CD14-positive monocyte (primary cell): ENCODE results near the gene OAS1. TPM values are rescaled to one million over a fixed set of nuclear protein-coding genes. Genes with fewer than 3 reads are reported as not detected.
A peak's percentile ranks its signal among the peaks of the same experiment; 100 is the strongest.

Experiments
- DNase-seq, 3 donors: peaks; one replicate each; pipeline ENCODE4 v3.0.0-alpha.2; 2011 to 2022
- H2AFZ ChIP-seq: 2 replicates; pipeline ENCODE4 v1.6.0; 2012; ENCODE audit warnings: mild to moderate bottlenecking, low read depth, low read length, inconsistent platforms; ENCODE audit not compliant: insufficient read depth, poor library complexity, severe bottlenecking
- H3K27ac ChIP-seq, 2 donors: 1 replicate in 1 of 2; 2 replicates in 1 of 2; pipeline ENCODE4 v1.5.1; 2012 to 2013; ENCODE audit warnings: low read length in 2 of 2, control low read depth in 1 of 2, inconsistent platforms in 1 of 2, low read depth in 1 of 2, mild to moderate bottlenecking in 1 of 2
- H3K27me3 ChIP-seq, 2 donors: one replicate each; pipeline versions ENCODE4 v1.6.0 to v1.6.1; 2011 to 2013; ENCODE audit warnings: low read length in 2 of 2; ENCODE audit not compliant: control insufficient read depth in 2 of 2, insufficient read depth in 2 of 2
- H3K36me3 ChIP-seq, 2 donors: replicated peaks in 1 of 2; 1 replicate in 1 of 2; 2 replicates in 1 of 2; pipeline versions ENCODE4 v1.5.1 to v1.6.1; 2012 to 2013; ENCODE audit warnings: low read length in 2 of 2, control low read depth in 1 of 2, inconsistent platforms in 1 of 2, mild to moderate bottlenecking in 1 of 2; ENCODE audit not compliant: insufficient read depth in 2 of 2, control insufficient read depth in 1 of 2
- H3K4me1 ChIP-seq, 2 donors: 1 replicate in 1 of 2; 2 replicates in 1 of 2; pipeline versions ENCODE4 v1.5.1 to v1.6.1; 2012 to 2013; ENCODE audit warnings: low read length in 2 of 2, control low read depth in 1 of 2, inconsistent platforms in 1 of 2, mild to moderate bottlenecking in 1 of 2, moderate library complexity in 1 of 2; ENCODE audit not compliant: insufficient read depth in 2 of 2, control insufficient read depth in 1 of 2
- H3K4me2 ChIP-seq: replicated peaks from 2 replicates; pipeline ENCODE3; 2012; ENCODE audit warnings: low read length, moderate library complexity, mild to moderate bottlenecking; ENCODE audit not compliant: poor library complexity, severe bottlenecking; ENCODE audit errors: extremely low read depth
- H3K4me3 ChIP-seq, 3 experiments: fragments of 200-600 bp in 1 of 3; sonication (generic) in 1 of 3; replicated peaks in 1 of 3; 1 replicate in 2 of 3; 2 replicates in 1 of 3; pipeline ENCODE4 v1.5.1; 2011 to 2013; ENCODE audit warnings: low read length in 3 of 3, mild to moderate bottlenecking in 3 of 3, control low read depth in 2 of 3, low read depth in 2 of 3, inconsistent platforms in 1 of 3, moderate library complexity in 1 of 3
- H3K79me2 ChIP-seq: 2 replicates; pipeline ENCODE4 v1.6.0; 2012; ENCODE audit warnings: mild to moderate bottlenecking, control low read depth, inconsistent platforms, low read length, moderate library complexity; ENCODE audit not compliant: insufficient read depth
- H3K9ac ChIP-seq: 2 replicates; pipeline ENCODE4 v1.6.0; 2017; ENCODE audit warnings: low read length, mild to moderate bottlenecking; ENCODE audit not compliant: insufficient read depth, poor library complexity, severe bottlenecking
- H3K9me3 ChIP-seq, 2 donors: replicated peaks in 1 of 2; 1 replicate in 1 of 2; 2 replicates in 1 of 2; pipeline versions ENCODE4 v1.5.1 to v1.6.1; 2012 to 2013; ENCODE audit warnings: low read length in 2 of 2, control low read depth in 1 of 2; ENCODE audit not compliant: control insufficient read depth in 1 of 2, insufficient read depth in 1 of 2
- H4K20me1 ChIP-seq: 2 replicates; pipeline ENCODE4 v1.6.0; 2012; ENCODE audit warnings: mild to moderate bottlenecking, low read length, control low read depth, moderate library complexity; ENCODE audit not compliant: insufficient read depth
- H3K27ac Mint-ChIP-seq, 7 donors: one replicate each; pipeline ENCODE4 v1.8.0; 2020; ENCODE audit warnings: mild to moderate bottlenecking in 7 of 7, mixed read lengths in 7 of 7, moderate library complexity in 6 of 7, inconsistent platforms in 2 of 7
- H3K27me3 Mint-ChIP-seq, 3 donors: one replicate each; pipeline ENCODE4 v1.8.0; 2021 to 2022; ENCODE audit warnings: low read depth in 3 of 3, mild to moderate bottlenecking in 3 of 3, mixed read lengths in 3 of 3, moderate library complexity in 3 of 3, inconsistent platforms in 1 of 3
- H3K36me3 Mint-ChIP-seq, 2 donors: one replicate each; pipeline ENCODE4 v1.8.0; 2020; ENCODE audit warnings: mixed read lengths in 2 of 2, inconsistent platforms in 1 of 2, mild to moderate bottlenecking in 1 of 2
- H3K4me1 Mint-ChIP-seq: one replicate; pipeline ENCODE4 v1.8.0; 2020; ENCODE audit warnings: mild to moderate bottlenecking, mixed read lengths
- H3K4me3 Mint-ChIP-seq, 2 donors: one replicate each; pipeline ENCODE4 v1.8.0; 2020; ENCODE audit warnings: mild to moderate bottlenecking in 2 of 2, mixed read lengths in 2 of 2, moderate library complexity in 1 of 2
- H3K9me3 Mint-ChIP-seq, 7 donors: one replicate each; pipeline ENCODE4 v1.8.0; 2020 to 2022; ENCODE audit warnings: mixed read lengths in 7 of 7, mild to moderate bottlenecking in 6 of 7, moderate library complexity in 6 of 7, inconsistent platforms in 2 of 7
- WGBS: methylation state at CpG from one replicate; pipeline ENCODE4 v1.1.5; 2013; ENCODE audit warnings: missing lambda C conversion rate; ENCODE audit not compliant: insufficient coverage; 5-methylcytosine and 5-hydroxymethylcytosine counted together
- intact Hi-C, 2 donors: fragments of 100-400 bp; cut with micrococcal nuclease; formaldehyde crosslinking; loops; one replicate each; pipeline versions ENCODE4 v1.15.0 to v1.15.1; 2023
- polyA plus RNA-seq, 3 donors: library from polyadenylated mRNA; depleted of rRNA in 1 of 3; unstranded in 2 of 3; stranded (reverse) in 1 of 3; fragments of 300-500 nt in 2 of 3; fragments of >200 nt in 1 of 3; fragmentation: Illumina TruSeq in 2 of 3; gene quantifications; 1 replicate in 2 of 3; 2 replicates in 1 of 3; pipeline ENCODE4 v1.2.3, GENCODE V29; 2012 to 2021
- TF ChIP-seq, protein P1 (sequence below): fragments of 200-600 bp; IDR thresholded peaks from one replicate; pipeline ENCODE4 v1.8.0; 2022; ENCODE audit warnings: antibody characterized with exemption, mild to moderate bottlenecking

The OAS1 gene
- polyA plus RNA-seq, 3 donors, result 111 to 237 (median 237) TPM

DNA sequence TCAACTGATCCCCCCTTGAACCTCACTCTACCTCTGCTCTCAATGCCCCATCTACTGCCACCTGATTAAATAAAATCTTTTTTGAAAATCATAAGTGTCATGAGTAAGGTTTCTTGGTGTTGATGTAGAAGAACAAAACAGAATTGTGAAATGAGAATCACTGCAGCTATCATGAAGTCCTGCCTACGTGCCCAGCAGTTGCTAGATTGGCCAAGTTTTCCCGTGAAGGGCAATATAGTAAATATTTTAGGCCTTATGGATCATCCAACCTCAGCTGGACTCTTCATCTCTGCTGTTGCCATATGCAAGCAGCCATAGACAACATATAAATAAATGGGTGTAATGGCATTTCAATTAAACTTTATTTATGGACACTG is 26.4 kb downstream of the OAS1 start:
- Mint-ChIP-seq H3K4me3 (no peak overlapping the region), H3K36me3 (peaks cover 10 to 11% of the 10 kb centered on the region in 2 donors), H3K4me1 (peaks cover 11% of the 10 kb centered on the region), H3K27me3 (peaks cover 0 to 3% (median 0%) of the 10 kb centered on the region in 3 donors), H3K27ac (no peak overlapping the region), H3K9me3 (peaks cover 0 to 15% (median 4%) of the 10 kb centered on the region in 7 donors)
- intact Hi-C loops, result no loop called here
- Histone ChIP-seq H3K9ac (no peak overlapping the region), H3K27me3 (no peaks in the 10 kb centered on the region), H3K36me3 (peaks cover 0 to under 1% of the 10 kb centered on the region in 2 donors), H3K9me3 (no peaks in the 10 kb centered on the region), H4K20me1 (peaks cover 10% of the 10 kb centered on the region), H3K79me2 (no peaks in the 10 kb centered on the region), H3K4me3 (no peak overlapping the region), H3K4me2 (no peak overlapping the region), H3K27ac (no peak overlapping the region), H3K4me1 (peaks cover 0 to 4% of the 10 kb centered on the region in 2 donors), H2AFZ (no peak overlapping the region)
- DNase-seq, result no peak
- no CpG with 5 or more reads among the region's 2 CpGs for WGBS
- TF ChIP-seq, protein P1, sequence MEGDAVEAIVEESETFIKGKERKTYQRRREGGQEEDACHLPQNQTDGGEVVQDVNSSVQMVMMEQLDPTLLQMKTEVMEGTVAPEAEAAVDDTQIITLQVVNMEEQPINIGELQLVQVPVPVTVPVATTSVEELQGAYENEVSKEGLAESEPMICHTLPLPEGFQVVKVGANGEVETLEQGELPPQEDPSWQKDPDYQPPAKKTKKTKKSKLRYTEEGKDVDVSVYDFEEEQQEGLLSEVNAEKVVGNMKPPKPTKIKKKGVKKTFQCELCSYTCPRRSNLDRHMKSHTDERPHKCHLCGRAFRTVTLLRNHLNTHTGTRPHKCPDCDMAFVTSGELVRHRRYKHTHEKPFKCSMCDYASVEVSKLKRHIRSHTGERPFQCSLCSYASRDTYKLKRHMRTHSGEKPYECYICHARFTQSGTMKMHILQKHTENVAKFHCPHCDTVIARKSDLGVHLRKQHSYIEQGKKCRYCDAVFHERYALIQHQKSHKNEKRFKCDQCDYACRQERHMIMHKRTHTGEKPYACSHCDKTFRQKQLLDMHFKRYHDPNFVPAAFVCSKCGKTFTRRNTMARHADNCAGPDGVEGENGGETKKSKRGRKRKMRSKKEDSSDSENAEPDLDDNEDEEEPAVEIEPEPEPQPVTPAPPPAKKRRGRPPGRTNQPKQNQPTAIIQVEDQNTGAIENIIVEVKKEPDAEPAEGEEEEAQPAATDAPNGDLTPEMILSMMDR, result no peak

DNA sequence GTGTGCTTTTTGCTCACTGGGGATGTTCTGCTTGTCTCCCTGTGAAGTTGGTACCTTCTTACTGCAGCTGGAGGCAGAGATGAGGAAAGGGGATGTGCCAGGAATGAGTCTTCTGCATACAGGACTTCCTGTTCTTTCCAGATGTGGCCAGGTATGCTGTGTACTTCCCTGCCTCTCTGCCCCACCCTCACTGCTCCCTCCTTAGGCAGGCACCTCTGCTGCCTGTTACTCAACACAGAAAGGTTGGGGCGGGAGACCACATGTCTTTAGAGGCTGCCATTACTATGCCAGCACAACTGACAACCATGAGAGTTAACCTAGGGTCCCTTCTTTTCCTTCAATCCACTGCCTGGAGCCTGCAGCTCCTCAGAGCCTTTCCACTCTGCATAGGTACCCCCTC is 29.5 kb downstream of the OAS1 start:
- H3K36me3 ChIP-seq, result peaks cover 0 to 1% of the 10 kb centered on the region in 2 donors
- H3K79me2 ChIP-seq, result peaks cover 4% of the 10 kb centered on the region
- H3K9me3 ChIP-seq, result no peaks in the 10 kb centered on the region
- no peak overlapping the region for H3K4me2 ChIP-seq
- no peak for DNase-seq
- no peak overlapping the region for H3K9ac ChIP-seq
- intact Hi-C loops, result no loop called here
- no peak overlapping the region for H3K27ac ChIP-seq
- peaks cover 28% of the 10 kb centered on the region for H3K4me1 Mint-ChIP-seq
- 89% methylated on average over 1 of the region's 1 CpG for WGBS
- peaks cover 0 to 3% (median 0%) of the 10 kb centered on the region in 3 donors for H3K27me3 Mint-ChIP-seq
- TF ChIP-seq, protein P1, result no peak
- H3K4me1 ChIP-seq, result peaks cover 22 to 24% of the 10 kb centered on the region in 2 donors
- peaks cover 12% of the 10 kb centered on the region for H4K20me1 ChIP-seq
- H2AFZ ChIP-seq, result no peak overlapping the region
- H3K4me3 ChIP-seq, result no peak overlapping the region
- H3K4me3 Mint-ChIP-seq, result no peak overlapping the region
- peaks cover under 1 to 5% of the 10 kb centered on the region in 2 donors for H3K36me3 Mint-ChIP-seq
- no peaks in the 10 kb centered on the region for H3K27me3 ChIP-seq
- H3K27ac Mint-ChIP-seq, result peak overlapping the region in 2 of 7 donors; percentile 39 to 51
- H3K9me3 Mint-ChIP-seq, result peaks cover 0 to 2% (median 0%) of the 10 kb centered on the region in 7 donors
